RWPE2 (cell line): Measurements from ENCODE around the gene MIS18A.

ENCODE experiments used
- ATAC-seq: fragments of 200-7000 bp; cut with Tn5 transposase; 3 replicates; pipeline ENCODE4 v1.9.1; 2021; ENCODE audit warnings: low read depth
- DNase-seq: peaks from one replicate; pipeline ENCODE4 v3.0.0-alpha.2; 2020; ENCODE audit warnings: low spot score
- H3K27ac ChIP-seq: fragments of 450-650 bp; 2 replicates; pipeline ENCODE4 v1.5.1; 2017; ENCODE audit warnings: mild to moderate bottlenecking; ENCODE audit not compliant: poor library complexity, severe bottlenecking
- H3K27me3 ChIP-seq: fragments of 250-450 bp; sonication (Bioruptor Pico); 2 replicates; pipeline ENCODE4 v1.5.1; 2021; ENCODE audit warnings: mild to moderate bottlenecking, moderate library complexity; ENCODE audit not compliant: insufficient read depth, poor library complexity, severe bottlenecking
- H3K36me3 ChIP-seq: fragments of 250-450 bp; sonication (Bioruptor Pico); 2 replicates; pipeline ENCODE4 v1.5.1; 2020; ENCODE audit warnings: low read depth, mild to moderate bottlenecking, moderate library complexity
- H3K4me1 ChIP-seq: fragments of 250-450 bp; sonication (Bioruptor Pico); 2 replicates; pipeline ENCODE4 v1.5.1; 2021; ENCODE audit warnings: mild to moderate bottlenecking, moderate library complexity; ENCODE audit not compliant: insufficient read depth, poor library complexity, severe bottlenecking
- H3K4me3 ChIP-seq: fragments of 250-450 bp; sonication (Bioruptor Pico); 2 replicates; pipeline ENCODE4 v1.5.1; 2021; ENCODE audit warnings: mild to moderate bottlenecking, moderate library complexity; ENCODE audit not compliant: severe bottlenecking
- H3K9me3 ChIP-seq: fragments of 250-450 bp; sonication (Bioruptor Pico); 2 replicates; pipeline ENCODE4 v1.5.1; 2021; ENCODE audit warnings: mild to moderate bottlenecking, moderate library complexity; ENCODE audit not compliant: severe bottlenecking
- CTCF ChIP-seq: fragments of 450-650 bp; IDR thresholded peaks from one replicate; pipeline ENCODE4 v1.5.1; 2017; ENCODE audit warnings: mild to moderate bottlenecking, moderate library complexity; ENCODE audit not compliant: poor library complexity, severe bottlenecking

MIS18A gene

GRCh38 chr21:32233722-32234301 lies 45.0 kb downstream of the MIS18A start:
- H3K27me3 ChIP-seq = peaks cover 9% of the 10 kb centered on the region
- H3K4me3 ChIP-seq = no peak overlapping the region
- H3K36me3 ChIP-seq = no peaks in the 10 kb centered on the region
- H3K4me1 ChIP-seq = no peaks in the 10 kb centered on the region
- ATAC-seq = no peak
- no peaks in the 10 kb centered on the region for H3K9me3 ChIP-seq
- TF ChIP-seq CTCF = no peak
- H3K27ac ChIP-seq = no peak overlapping the region
- DNase-seq = no peak

GRCh38 chr21:32233055-32233546 lies 45.7 kb downstream of the MIS18A start:
- no peaks in the 10 kb centered on the region for H3K36me3 ChIP-seq
- ATAC-seq = no peak
- no peak overlapping the region for H3K4me3 ChIP-seq
- H3K27ac ChIP-seq = no peak overlapping the region
- TF ChIP-seq CTCF = no peak
- no peaks in the 10 kb centered on the region for H3K9me3 ChIP-seq
- H3K4me1 ChIP-seq = no peaks in the 10 kb centered on the region
- no peak for DNase-seq
- peaks cover 9% of the 10 kb centered on the region for H3K27me3 ChIP-seq

GRCh38 chr21:32226444-32226843 lies 52.4 kb downstream of the MIS18A start:
- no peak for TF ChIP-seq CTCF

More at GRCh38 chr21:32226444-32226843, 52.4 kb downstream of the MIS18A start:
- Histone ChIP-seq H3K9me3 (no peaks in the 10 kb centered on the region), H3K4me1 (no peaks in the 10 kb centered on the region), H3K27me3 (peaks cover 9% of the 10 kb centered on the region), H3K36me3 (no peaks in the 10 kb centered on the region), H3K4me3 (no peak overlapping the region), H3K27ac (no peak overlapping the region)
- DNase-seq (no peak), ATAC-seq (no peak)
